Loucy (cell line): ENCODE data around the gene HIF1A.
"Not testable (repeated sequence)": the region's sequence is repeated elsewhere in the genome, so short reads cannot be mapped to it uniquely, and the experiment has no call there.

Source experiments
- H2AFZ ChIP-seq: fragments of 200-600 bp; sonication (generic); 2 replicates; pipeline ENCODE4 v1.6.0; 2016; ENCODE audit warnings: antibody characterized with exemption, mild to moderate bottlenecking, low read length, moderate library complexity
- H3F3A ChIP-seq: fragments of 200-600 bp; 2 replicates; pipeline ENCODE4 v1.6.0; 2016; ENCODE audit warnings: antibody characterized with exemption, low read depth, mild to moderate bottlenecking
- H3K27me3 ChIP-seq: fragments of 200-600 bp; sonication (generic); 2 replicates; pipeline ENCODE4 v1.6.1; 2014; ENCODE audit warnings: low read length, mild to moderate bottlenecking; ENCODE audit not compliant: insufficient read depth, poor library complexity, severe bottlenecking
- H3K36me3 ChIP-seq: fragments of 200-600 bp; sonication (generic); 2 replicates; pipeline ENCODE4 v1.6.1; 2016; ENCODE audit warnings: low read length; ENCODE audit not compliant: insufficient read depth
- H3K4me1 ChIP-seq: fragments of 200-600 bp; sonication (generic); 2 replicates; pipeline ENCODE4 v1.5.1; 2014; ENCODE audit warnings: low read length, mild to moderate bottlenecking; ENCODE audit not compliant: insufficient read depth, poor library complexity, severe bottlenecking
- H3K4me2 ChIP-seq: fragments of 200-600 bp; sonication (generic); 2 replicates; pipeline ENCODE4 v1.6.0; 2014; ENCODE audit warnings: antibody characterized with exemption, low read length, low read depth, mild to moderate bottlenecking; ENCODE audit not compliant: poor library complexity, severe bottlenecking
- H3K4me3 ChIP-seq: fragments of 200-600 bp; sonication (generic); 2 replicates; pipeline ENCODE4 v1.5.1; 2014; ENCODE audit warnings: low read length, mild to moderate bottlenecking, mixed read lengths; ENCODE audit not compliant: poor library complexity, severe bottlenecking
- H3K79me2 ChIP-seq: fragments of 200-600 bp; sonication (generic); 2 replicates; pipeline ENCODE4 v1.6.1; 2014; ENCODE audit warnings: low read length; ENCODE audit not compliant: insufficient read depth
- H3K9ac ChIP-seq: fragments of 200-600 bp; sonication (generic); 2 replicates; pipeline ENCODE4 v1.6.0; 2014; ENCODE audit warnings: mild to moderate bottlenecking, low read depth, low read length, moderate library complexity; ENCODE audit not compliant: poor library complexity, severe bottlenecking
- H3K9me2 ChIP-seq: fragments of 200-600 bp; sonication (generic); replicated peaks from 2 replicates; pipeline ENCODE4 v1.6.1; 2016; ENCODE audit warnings: low read depth, low read length, mixed read lengths
- H3K9me3 ChIP-seq: fragments of 200-600 bp; sonication (generic); 2 replicates; pipeline ENCODE4 v1.6.1; 2014; ENCODE audit warnings: mild to moderate bottlenecking, antibody characterized with exemption, low read length, low read depth; ENCODE audit not compliant: insufficient read depth
- H4K20me1 ChIP-seq: fragments of 200-600 bp; sonication (generic); 2 replicates; pipeline ENCODE4 v1.6.0; 2014; ENCODE audit warnings: antibody characterized with exemption, low read length, mild to moderate bottlenecking; ENCODE audit not compliant: insufficient read depth, poor library complexity, severe bottlenecking
- EZH2phosphoT487 ChIP-seq: fragments of 200-600 bp; IDR thresholded peaks from 2 replicates; pipeline ENCODE4 v1.6.1; 2018; ENCODE audit warnings: antibody characterized with exemption, mild to moderate bottlenecking, moderate library complexity, borderline replicate concordance
- TF ChIP-seq, protein P1 (sequence below): fragments of 200-600 bp; sonication (generic); conservative IDR thresholded peaks from 2 replicates; pipeline ENCODE4 v1.5.1; 2014; ENCODE audit warnings: mild to moderate bottlenecking, antibody characterized with exemption, low read length

Gene HIF1A

DNA sequence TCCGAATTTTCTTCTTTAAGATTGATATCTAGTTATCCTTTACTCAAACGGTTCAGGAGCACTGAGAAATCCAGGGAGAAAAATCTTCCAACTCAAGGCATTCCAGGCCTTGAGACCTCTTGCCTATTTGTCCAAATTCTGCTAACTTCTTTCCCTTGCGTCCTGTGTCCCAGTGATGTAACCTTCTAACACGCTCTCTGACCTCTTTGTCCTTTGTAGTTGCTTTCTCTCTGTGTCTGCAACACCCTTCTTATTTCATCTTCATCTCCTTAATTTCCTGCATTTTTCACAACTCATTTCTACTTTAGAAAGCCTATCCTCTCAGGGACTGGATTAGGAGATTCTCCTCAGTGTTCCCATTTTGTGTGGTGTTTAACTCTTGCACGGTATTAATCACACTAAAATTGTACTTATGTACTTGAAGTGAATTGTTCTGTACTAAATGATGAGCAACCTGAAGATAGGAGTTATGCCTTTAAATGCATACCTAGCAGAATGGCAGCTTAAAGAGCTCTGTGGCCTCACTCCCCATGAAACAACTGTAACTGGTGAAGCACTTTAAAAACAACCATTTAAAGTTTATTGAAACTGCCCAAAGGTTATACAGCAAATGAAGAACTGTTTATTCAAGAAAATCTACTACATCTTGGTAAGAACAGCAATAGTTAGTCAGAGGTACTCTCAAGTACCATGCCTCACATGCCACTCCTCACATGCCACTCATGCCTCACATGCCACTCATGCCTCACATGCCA, 59.5 kb downstream of the HIF1A start:
- H3K9me3 ChIP-seq, result no peaks in the 10 kb centered on the region
- H3K79me2 ChIP-seq, result peaks cover 10% of the 10 kb centered on the region; the same call in 1 of the 2 replicates
- H2AFZ ChIP-seq, result no peak overlapping the region
- peaks cover 18% of the 10 kb centered on the region for H3K4me1 ChIP-seq
- H3K27me3 ChIP-seq, result no peaks in the 10 kb centered on the region
- H3K4me2 ChIP-seq, result no peak overlapping the region
- no peak overlapping the region for H3K9ac ChIP-seq
- H4K20me1 ChIP-seq, result no peaks in the 10 kb centered on the region
- TF ChIP-seq EZH2phosphoT487, result no peak
- TF ChIP-seq, protein P1, sequence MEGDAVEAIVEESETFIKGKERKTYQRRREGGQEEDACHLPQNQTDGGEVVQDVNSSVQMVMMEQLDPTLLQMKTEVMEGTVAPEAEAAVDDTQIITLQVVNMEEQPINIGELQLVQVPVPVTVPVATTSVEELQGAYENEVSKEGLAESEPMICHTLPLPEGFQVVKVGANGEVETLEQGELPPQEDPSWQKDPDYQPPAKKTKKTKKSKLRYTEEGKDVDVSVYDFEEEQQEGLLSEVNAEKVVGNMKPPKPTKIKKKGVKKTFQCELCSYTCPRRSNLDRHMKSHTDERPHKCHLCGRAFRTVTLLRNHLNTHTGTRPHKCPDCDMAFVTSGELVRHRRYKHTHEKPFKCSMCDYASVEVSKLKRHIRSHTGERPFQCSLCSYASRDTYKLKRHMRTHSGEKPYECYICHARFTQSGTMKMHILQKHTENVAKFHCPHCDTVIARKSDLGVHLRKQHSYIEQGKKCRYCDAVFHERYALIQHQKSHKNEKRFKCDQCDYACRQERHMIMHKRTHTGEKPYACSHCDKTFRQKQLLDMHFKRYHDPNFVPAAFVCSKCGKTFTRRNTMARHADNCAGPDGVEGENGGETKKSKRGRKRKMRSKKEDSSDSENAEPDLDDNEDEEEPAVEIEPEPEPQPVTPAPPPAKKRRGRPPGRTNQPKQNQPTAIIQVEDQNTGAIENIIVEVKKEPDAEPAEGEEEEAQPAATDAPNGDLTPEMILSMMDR, result no peak
- no peaks in the 10 kb centered on the region for H3F3A ChIP-seq
- H3K36me3 ChIP-seq, result no peaks in the 10 kb centered on the region
- H3K4me3 ChIP-seq, result no peak overlapping the region
- no peaks in the 10 kb centered on the region for H3K9me2 ChIP-seq

DNA sequence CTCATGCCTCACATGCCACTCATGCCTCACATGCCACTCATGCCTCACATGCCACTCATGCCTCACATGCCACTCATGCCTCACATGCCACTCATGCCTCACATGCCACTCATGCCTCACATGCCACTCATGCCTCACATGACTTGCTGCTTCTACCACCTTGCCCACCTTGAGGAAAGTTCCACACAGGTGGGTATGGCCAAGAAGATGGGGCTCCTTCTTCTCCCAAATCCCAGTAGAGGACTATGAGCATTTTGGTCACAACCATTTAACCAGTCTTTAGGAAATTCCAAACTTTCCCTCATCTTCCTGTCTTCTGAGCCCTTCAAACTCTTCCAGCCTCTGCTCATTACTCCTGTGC, 60.0 kb downstream of the HIF1A start:
- H3K9me3 ChIP-seq, H3K27me3 ChIP-seq, H3K79me2 ChIP-seq, H3K9me2 ChIP-seq, H3F3A ChIP-seq, H2AFZ ChIP-seq, H3K4me2 ChIP-seq, H3K4me3 ChIP-seq, H4K20me1 ChIP-seq, H3K36me3 ChIP-seq, H3K9ac ChIP-seq: not testable (repeated sequence)
- H3K4me1 ChIP-seq, result peaks cover 14% of the 10 kb centered on the region

DNA sequence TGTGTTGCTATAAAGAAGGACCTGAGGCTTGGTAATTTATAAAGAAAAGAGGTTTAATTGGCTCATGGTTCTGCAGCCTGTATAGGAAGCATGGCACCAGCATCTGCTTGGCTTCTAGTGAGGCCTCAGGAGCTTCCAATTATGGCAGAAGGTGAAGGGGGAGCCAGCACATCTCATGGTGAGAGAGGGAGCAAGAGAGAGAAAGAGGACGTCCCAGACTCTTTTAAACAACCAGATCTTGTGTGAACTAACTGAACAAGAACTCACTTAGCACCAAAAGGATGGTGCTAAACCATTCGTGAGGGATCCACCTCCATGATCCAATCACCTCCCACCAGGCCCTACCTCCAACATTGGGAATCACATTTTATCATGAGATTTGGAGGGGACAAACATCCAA, 60.8 kb downstream of the HIF1A start:
- no peak overlapping the region for H3K4me2 ChIP-seq
- TF ChIP-seq, protein P1, result no peak
- TF ChIP-seq EZH2phosphoT487, result no peak
- H3K9ac ChIP-seq, result no peak overlapping the region
- H3K36me3 ChIP-seq, result no peaks in the 10 kb centered on the region
- no peaks in the 10 kb centered on the region for H3K9me2 ChIP-seq
- no peaks in the 10 kb centered on the region for H3F3A ChIP-seq
- H4K20me1 ChIP-seq, result no peaks in the 10 kb centered on the region
- H2AFZ ChIP-seq, result no peak overlapping the region
- no peaks in the 10 kb centered on the region for H3K9me3 ChIP-seq
- H3K79me2 ChIP-seq, result no peaks in the 10 kb centered on the region
- no peaks in the 10 kb centered on the region for H3K27me3 ChIP-seq
- peaks cover 9% of the 10 kb centered on the region for H3K4me1 ChIP-seq
- H3K4me3 ChIP-seq, result no peak overlapping the region

DNA sequence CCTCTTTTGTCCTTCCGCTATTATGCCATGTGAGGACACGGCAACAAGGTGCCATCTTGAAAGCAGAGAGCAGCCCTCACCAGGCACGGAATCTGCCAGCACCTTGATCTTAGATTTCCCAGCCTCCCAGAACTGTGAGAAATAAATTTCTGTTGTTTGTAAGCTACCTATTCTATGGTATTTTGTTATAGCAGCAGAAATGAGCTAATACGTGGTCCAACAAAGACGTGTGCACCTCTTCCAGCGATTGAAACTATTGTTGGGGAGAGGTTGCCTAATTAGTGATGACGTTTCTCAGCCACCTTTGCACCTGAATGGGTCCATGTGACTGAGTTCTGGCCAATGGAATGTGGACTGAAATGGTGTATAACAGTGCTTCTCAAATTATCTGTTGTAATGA, 64.6 kb downstream of the HIF1A start:
- H4K20me1 ChIP-seq, result no peaks in the 10 kb centered on the region
- no peak overlapping the region for H3K4me3 ChIP-seq
- peak overlapping the region; percentile 16; the same call in 1 of the 2 replicates for H2AFZ ChIP-seq
- peaks cover 26% of the 10 kb centered on the region for H3K79me2 ChIP-seq
- no peak for TF ChIP-seq EZH2phosphoT487
- TF ChIP-seq, protein P1, result no peak
- peaks cover 25% of the 10 kb centered on the region for H3K4me1 ChIP-seq
- H3K27me3 ChIP-seq, result no peaks in the 10 kb centered on the region
- no peak overlapping the region for H3K4me2 ChIP-seq
- no peaks in the 10 kb centered on the region for H3K36me3 ChIP-seq
- no peaks in the 10 kb centered on the region for H3K9me2 ChIP-seq
- no peaks in the 10 kb centered on the region for H3F3A ChIP-seq
- no peak overlapping the region for H3K9ac ChIP-seq
- H3K9me3 ChIP-seq, result no peaks in the 10 kb centered on the region
